Astrocyte (in vitro differentiated cells and primary cell): Measurements from ENCODE around the gene C13orf46. TPM values are rescaled to one million over a fixed set of nuclear protein-coding genes. Genes with fewer than 3 reads are reported as not detected.

ENCODE experiments used
- DNase-seq: peaks from one replicate; pipeline ENCODE4 v3.0.0-alpha.2; 2010; ENCODE audit warnings: low read depth
- FAIRE-seq: peaks from 2 replicates; lab custom pipeline; 2011; peaks lifted over from hg19 to GRCh38; lab: Jason Lieb, UNC
- H2AFZ ChIP-seq: 2 replicates; pipeline ENCODE4 v1.6.0; 2012; ENCODE audit warnings: low read depth, low read length, inconsistent platforms
- H3K27ac ChIP-seq: 2 replicates; pipeline ENCODE4 v1.5.1; 2011; ENCODE audit warnings: low read depth, low read length, inconsistent platforms
- H3K27me3 ChIP-seq: 2 replicates; pipeline ENCODE4 v1.6.0; 2011; ENCODE audit warnings: low read length, inconsistent platforms; ENCODE audit not compliant: insufficient read depth
- H3K36me3 ChIP-seq: 2 replicates; pipeline ENCODE4 v1.5.1; 2011; ENCODE audit warnings: low read length, inconsistent platforms; ENCODE audit not compliant: insufficient read depth
- H3K4me1 ChIP-seq: 2 replicates; pipeline ENCODE4 v1.5.1; 2011; ENCODE audit warnings: low read length, inconsistent platforms; ENCODE audit not compliant: insufficient read depth
- H3K4me2 ChIP-seq: 2 replicates; pipeline ENCODE4 v1.6.0; 2012; ENCODE audit warnings: low read length, inconsistent platforms
- H3K4me3 ChIP-seq: 2 replicates; pipeline ENCODE4 v1.5.1; 2011; ENCODE audit warnings: low read depth, mild to moderate bottlenecking, low read length, inconsistent platforms; ENCODE audit not compliant: insufficient read depth
- H3K79me2 ChIP-seq: 2 replicates; pipeline ENCODE4 v1.6.0; 2012; ENCODE audit warnings: mild to moderate bottlenecking, low read length, inconsistent platforms; ENCODE audit not compliant: insufficient read depth
- H3K9ac ChIP-seq: 2 replicates; pipeline ENCODE4 v1.6.0; 2012; ENCODE audit warnings: mild to moderate bottlenecking, low read length, inconsistent platforms
- H3K9me3 ChIP-seq: 2 replicates; pipeline ENCODE4 v1.5.1; 2012; ENCODE audit warnings: low read depth, mild to moderate bottlenecking, low read length, inconsistent platforms; ENCODE audit not compliant: insufficient read depth
- H4K20me1 ChIP-seq: 2 replicates; pipeline ENCODE4 v1.6.0; 2012; ENCODE audit warnings: low read length, inconsistent platforms; ENCODE audit not compliant: insufficient read depth
- H3K27ac Mint-ChIP-seq: one replicate; pipeline ENCODE4 v1.8.0; 2021; ENCODE audit warnings: mild to moderate bottlenecking, mixed read lengths; ENCODE audit not compliant: unreplicated experiment
- H3K27me3 Mint-ChIP-seq: one replicate; pipeline ENCODE4 v1.8.0; 2021; ENCODE audit warnings: low read depth, mixed read lengths; ENCODE audit not compliant: unreplicated experiment
- H3K36me3 Mint-ChIP-seq: one replicate; pipeline ENCODE4 v1.8.0; 2021; ENCODE audit warnings: low read depth, mixed read lengths; ENCODE audit not compliant: unreplicated experiment
- H3K4me1 Mint-ChIP-seq: one replicate; pipeline ENCODE4 v1.8.0; 2021; ENCODE audit warnings: low read depth, mixed read lengths; ENCODE audit not compliant: unreplicated experiment
- H3K4me3 Mint-ChIP-seq: one replicate; pipeline ENCODE4 v1.8.0; 2021; ENCODE audit warnings: mild to moderate bottlenecking, moderate library complexity, mixed read lengths; ENCODE audit not compliant: unreplicated experiment
- H3K9me3 Mint-ChIP-seq: one replicate; pipeline ENCODE4 v1.8.0; 2021; ENCODE audit warnings: mild to moderate bottlenecking, mixed read lengths; ENCODE audit not compliant: unreplicated experiment
- EZH2 ChIP-seq: IDR thresholded peaks from 2 replicates; pipeline ENCODE4 v1.6.1; 2012; ENCODE audit warnings: mild to moderate bottlenecking, low read length, inconsistent platforms; ENCODE audit not compliant: insufficient read depth
- total RNA-seq: library from RNA; stranded (reverse); gene quantifications from 2 replicates; pipeline ENCODE4 v1.2.1, GENCODE V29; 2021
- TF ChIP-seq, protein P1 (sequence below): IDR thresholded peaks from 2 replicates; pipeline ENCODE4 v1.5.1; 2011; ENCODE audit warnings: low read depth, mild to moderate bottlenecking, inconsistent platforms, low read length, moderate library complexity; ENCODE audit not compliant: insufficient read depth

Gene C13orf46
- total RNA-seq, 1 donor from 2014 or later, result 5.0 TPM

GRCh38 chr13:114009590-114010400, 35.9 kb upstream of the C13orf46 start:
- Histone ChIP-seq H4K20me1 (peaks cover 19% of the 10 kb centered on the region), H3K79me2 (no peaks in the 10 kb centered on the region), H3K4me2 (no peak overlapping the region), H3K9ac (no peak overlapping the region), H2AFZ (no peak overlapping the region), H3K36me3 (peaks cover 7% of the 10 kb centered on the region), H3K4me3 (no peak overlapping the region), H3K9me3 (no peaks in the 10 kb centered on the region), H3K27me3 (no peaks in the 10 kb centered on the region), H3K27ac (no peak overlapping the region), H3K4me1 (peaks cover 5% of the 10 kb centered on the region)
- Mint-ChIP-seq H3K4me3 (no peak overlapping the region), H3K9me3 (no peaks in the 10 kb centered on the region), H3K36me3 (peaks cover 15% of the 10 kb centered on the region), H3K27ac (no peak overlapping the region), H3K4me1 (no peaks in the 10 kb centered on the region), H3K27me3 (no peaks in the 10 kb centered on the region)
- FAIRE-seq (no peak), DNase-seq (no peak)
- TF ChIP-seq EZH2, result no peak
- TF ChIP-seq, protein P1, sequence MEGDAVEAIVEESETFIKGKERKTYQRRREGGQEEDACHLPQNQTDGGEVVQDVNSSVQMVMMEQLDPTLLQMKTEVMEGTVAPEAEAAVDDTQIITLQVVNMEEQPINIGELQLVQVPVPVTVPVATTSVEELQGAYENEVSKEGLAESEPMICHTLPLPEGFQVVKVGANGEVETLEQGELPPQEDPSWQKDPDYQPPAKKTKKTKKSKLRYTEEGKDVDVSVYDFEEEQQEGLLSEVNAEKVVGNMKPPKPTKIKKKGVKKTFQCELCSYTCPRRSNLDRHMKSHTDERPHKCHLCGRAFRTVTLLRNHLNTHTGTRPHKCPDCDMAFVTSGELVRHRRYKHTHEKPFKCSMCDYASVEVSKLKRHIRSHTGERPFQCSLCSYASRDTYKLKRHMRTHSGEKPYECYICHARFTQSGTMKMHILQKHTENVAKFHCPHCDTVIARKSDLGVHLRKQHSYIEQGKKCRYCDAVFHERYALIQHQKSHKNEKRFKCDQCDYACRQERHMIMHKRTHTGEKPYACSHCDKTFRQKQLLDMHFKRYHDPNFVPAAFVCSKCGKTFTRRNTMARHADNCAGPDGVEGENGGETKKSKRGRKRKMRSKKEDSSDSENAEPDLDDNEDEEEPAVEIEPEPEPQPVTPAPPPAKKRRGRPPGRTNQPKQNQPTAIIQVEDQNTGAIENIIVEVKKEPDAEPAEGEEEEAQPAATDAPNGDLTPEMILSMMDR, result no peak

DNA sequence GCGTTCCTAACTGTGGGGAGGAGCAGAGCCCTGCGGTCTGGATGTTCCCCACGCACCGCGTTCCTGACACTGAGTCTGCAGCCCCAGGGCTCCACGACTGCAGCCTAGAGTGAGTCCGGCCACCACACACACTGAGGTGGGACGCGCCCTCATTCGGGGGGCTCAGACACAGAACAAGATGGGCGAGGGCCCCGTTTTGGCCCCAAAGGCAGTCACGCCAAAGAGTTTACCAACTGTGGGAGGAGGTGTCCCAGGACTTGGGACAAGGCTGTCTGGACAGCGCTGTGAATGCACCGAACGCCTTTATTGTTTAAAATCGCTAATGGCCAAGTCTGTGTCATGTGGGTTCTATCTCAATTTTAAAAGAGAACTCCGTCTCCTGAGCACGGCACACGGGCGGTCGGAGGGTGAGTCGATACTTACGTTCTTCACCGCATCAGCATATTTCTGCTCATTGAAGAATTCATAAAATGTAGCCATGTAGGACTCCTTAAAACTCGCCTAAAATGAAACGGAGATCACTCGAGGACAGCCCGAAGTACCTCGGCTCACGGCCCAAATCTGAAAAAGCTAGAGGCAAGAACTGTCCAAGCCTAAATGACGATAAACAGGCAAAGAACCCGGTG, 35.2 kb upstream of the C13orf46 start:
- H3K9ac ChIP-seq, result no peak overlapping the region
- peaks cover 17% of the 10 kb centered on the region for H3K36me3 Mint-ChIP-seq
- no peaks in the 10 kb centered on the region for H3K9me3 ChIP-seq
- H3K9me3 Mint-ChIP-seq, result no peaks in the 10 kb centered on the region
- no peaks in the 10 kb centered on the region for H3K79me2 ChIP-seq
- no peaks in the 10 kb centered on the region for H3K27me3 ChIP-seq
- no peak overlapping the region for H3K27ac ChIP-seq
- FAIRE-seq, result no peak
- peaks cover 18% of the 10 kb centered on the region for H4K20me1 ChIP-seq
- no peaks in the 10 kb centered on the region for H3K4me1 Mint-ChIP-seq
- no peak overlapping the region for H3K27ac Mint-ChIP-seq
- TF ChIP-seq EZH2, result no peak
- TF ChIP-seq, protein P1, result no peak
- no peak for DNase-seq
- H2AFZ ChIP-seq, result no peak overlapping the region
- H3K4me3 ChIP-seq, result no peak overlapping the region
- peaks cover 11% of the 10 kb centered on the region for H3K4me1 ChIP-seq
- no peaks in the 10 kb centered on the region for H3K27me3 Mint-ChIP-seq
- H3K4me2 ChIP-seq, result no peak overlapping the region
- H3K36me3 ChIP-seq, result peaks cover 7% of the 10 kb centered on the region
- no peak overlapping the region for H3K4me3 Mint-ChIP-seq

- Histone ChIP-seq H3K4me2 (no peak overlapping the region), H3K36me3 (peaks cover 9% of the 10 kb centered on the region), H3K27ac (no peak overlapping the region), H2AFZ (no peak overlapping the region), H3K4me1 (peaks cover 11% of the 10 kb centered on the region), H3K27me3 (no peaks in the 10 kb centered on the region), H3K9me3 (no peaks in the 10 kb centered on the region), H3K4me3 (no peak overlapping the region), H3K79me2 (no peaks in the 10 kb centered on the region), H3K9ac (no peak overlapping the region), H4K20me1 (peaks cover 19% of the 10 kb centered on the region)
- TF ChIP-seq, protein P1, result no peak
- no peak for TF ChIP-seq EZH2
- Mint-ChIP-seq H3K9me3 (no peaks in the 10 kb centered on the region), H3K4me3 (no peak overlapping the region), H3K36me3 (peaks cover 17% of the 10 kb centered on the region), H3K4me1 (no peaks in the 10 kb centered on the region), H3K27ac (no peak overlapping the region), H3K27me3 (no peaks in the 10 kb centered on the region)
- FAIRE-seq (no peak), DNase-seq (no peak)
Measured at GRCh38 chr13:114007566-114007965, 33.7 kb upstream of the C13orf46 start.
